ENCODE results near the gene C15orf40. TPM values are rescaled to one million over a fixed set of nuclear protein-coding genes. Genes with fewer than 3 reads are reported as not detected.

C15orf40 gene
- total RNA-seq, 3 donors from 2014 or later = 10.2 to 26.8 (median 14.6) TPM

- H3K36me3 ChIP-seq = no peaks in the 10 kb centered on the region
- TF ChIP-seq CTCF (IDR thresholded peaks at IDR 0.05) = no peak
- intact Hi-C loops (cut with DNase I; ENCODE audit: low total_unique reads) = no loop called here
Measured at GRCh38 chr15:82958638-82959037, 52.8 kb downstream of the C15orf40 start.

GRCh38 chr15:82952158-82953081, 59.0 kb downstream of the C15orf40 start, which contains the start of gene HOMER2:
Gene HOMER2 (minus strand): TSS chr15:82952720. CDS start chr15:82952535, 185 bp downstream.
- Histone ChIP-seq H3K27me3 (no peaks in the 10 kb centered on the region), H3K4me1 (no peaks in the 10 kb centered on the region), H3K36me3 (no peaks in the 10 kb centered on the region), H3K27ac (peak within 1 kb of the TSS; percentile 86 to 90), H3K4me3 (peak within 1 kb of the TSS; percentile 39 to 81 (median 75)), H3K9me3 (no peaks in the 10 kb centered on the region)
- peak in 1 of 2 donors; percentile 57 for DNase-seq (ENCODE audit: low spot score in 2 of 2)
- TF ChIP-seq POLR2AphosphoS5 (IDR thresholded peaks at IDR 0.05) = no peak
- peak in 1 of 3 donors; percentile 16 for TF ChIP-seq CTCF (IDR thresholded peaks at IDR 0.05)
- intact Hi-C loops (cut with DNase I; ENCODE audit: low total_unique reads) = no loop called here

More at GRCh38 chr15:82958638-82959037, 52.8 kb downstream of the C15orf40 start:
- Histone ChIP-seq H3K4me1 (no peaks in the 10 kb centered on the region), H3K27ac (no peak overlapping the region), H3K27me3 (no peaks in the 10 kb centered on the region), H3K9me3 (no peaks in the 10 kb centered on the region), H3K4me3 (no peak overlapping the region)
- no peak for DNase-seq (ENCODE audit: low spot score in 2 of 2)

- Histone ChIP-seq H3K9me3 (no peaks in the 10 kb centered on the region), H3K4me1 (no peaks in the 10 kb centered on the region), H3K27ac (peak overlapping the region; percentile 86 to 90), H3K27me3 (no peaks in the 10 kb centered on the region), H3K36me3 (no peaks in the 10 kb centered on the region), H3K4me3 (peak overlapping the region; percentile 39 to 81 (median 75))
- intact Hi-C loops (cut with DNase I; ENCODE audit: low total_unique reads) = no loop called here
- TF ChIP-seq CTCF (IDR thresholded peaks at IDR 0.05) (no peak), POLR2A (IDR thresholded peaks at IDR 0.05) (no peak), POLR2AphosphoS5 (IDR thresholded peaks at IDR 0.05) (no peak)
- DNase-seq (ENCODE audit: low spot score in 2 of 2) = no peak
Measured at GRCh38 chr15:82951472-82952157, 59.8 kb downstream of the C15orf40 start.

GRCh38 chr15:82950746-82951370, 60.6 kb downstream of the C15orf40 start:
- no peaks in the 10 kb centered on the region for H3K27me3 ChIP-seq

More at GRCh38 chr15:82950746-82951370, 60.6 kb downstream of the C15orf40 start:
- Histone ChIP-seq H3K4me3 (peak overlapping the region in 2 of 3 donors; percentile 75 to 81), H3K27ac (peak overlapping the region; percentile 86 to 90), H3K9me3 (no peaks in the 10 kb centered on the region), H3K36me3 (no peaks in the 10 kb centered on the region), H3K4me1 (no peaks in the 10 kb centered on the region)
- no peak for TF ChIP-seq POLR2AphosphoS5 (IDR thresholded peaks at IDR 0.05)
- TF ChIP-seq POLR2A (IDR thresholded peaks at IDR 0.05) = no peak
- TF ChIP-seq CTCF (IDR thresholded peaks at IDR 0.05) = no peak
- DNase-seq (ENCODE audit: low spot score in 2 of 2) = no peak
- intact Hi-C loops (cut with DNase I; ENCODE audit: low total_unique reads) = no loop called here

All from breast epithelium (tissue), 4 donors.